GM12864 (cell line): ENCODE results near the gene HELLS.
A peak's percentile ranks its signal among the peaks of the same experiment; 100 is the strongest.
"Not testable (repeated sequence)": the region's sequence is repeated elsewhere in the genome, so short reads cannot be mapped to it uniquely, and the experiment has no call there.

Source experiments
- DNase-seq: peaks from one replicate; pipeline ENCODE4 v3.0.0-alpha.2; 2011; ENCODE audit warnings: low read depth
- H3K4me3 ChIP-seq: 2 replicates; pipeline ENCODE4 v1.5.1; 2011; ENCODE audit warnings: mild to moderate bottlenecking, low read depth, low read length, control low read depth
- TF ChIP-seq, protein P1 (sequence below): IDR thresholded peaks from 2 replicates; pipeline ENCODE4 v1.5.1; 2011; ENCODE audit warnings: low read depth, mild to moderate bottlenecking, moderate library complexity, low read length, control low read depth, inconsistent platforms; ENCODE audit errors: missing control alignments

Gene HELLS

DNA sequence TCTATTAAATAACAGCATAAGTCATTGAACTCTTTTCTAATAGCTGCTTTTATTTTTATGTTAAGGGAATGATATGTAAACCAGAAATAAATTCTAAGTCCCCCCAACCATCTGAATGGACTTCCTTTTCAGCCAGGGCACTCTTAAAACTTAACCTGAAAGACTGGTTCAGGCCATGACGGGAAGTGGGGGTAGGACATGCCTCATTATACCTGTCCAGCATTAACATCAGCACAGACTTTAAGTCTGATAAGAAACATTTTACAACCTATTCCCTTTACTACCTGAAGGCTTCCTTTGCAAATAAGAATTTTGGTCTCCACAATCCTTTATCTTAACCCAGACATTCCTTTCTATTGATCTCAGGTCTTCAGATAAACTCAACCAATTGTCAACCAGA, 81.9 kb downstream of the HELLS start:
- TF ChIP-seq, protein P1, sequence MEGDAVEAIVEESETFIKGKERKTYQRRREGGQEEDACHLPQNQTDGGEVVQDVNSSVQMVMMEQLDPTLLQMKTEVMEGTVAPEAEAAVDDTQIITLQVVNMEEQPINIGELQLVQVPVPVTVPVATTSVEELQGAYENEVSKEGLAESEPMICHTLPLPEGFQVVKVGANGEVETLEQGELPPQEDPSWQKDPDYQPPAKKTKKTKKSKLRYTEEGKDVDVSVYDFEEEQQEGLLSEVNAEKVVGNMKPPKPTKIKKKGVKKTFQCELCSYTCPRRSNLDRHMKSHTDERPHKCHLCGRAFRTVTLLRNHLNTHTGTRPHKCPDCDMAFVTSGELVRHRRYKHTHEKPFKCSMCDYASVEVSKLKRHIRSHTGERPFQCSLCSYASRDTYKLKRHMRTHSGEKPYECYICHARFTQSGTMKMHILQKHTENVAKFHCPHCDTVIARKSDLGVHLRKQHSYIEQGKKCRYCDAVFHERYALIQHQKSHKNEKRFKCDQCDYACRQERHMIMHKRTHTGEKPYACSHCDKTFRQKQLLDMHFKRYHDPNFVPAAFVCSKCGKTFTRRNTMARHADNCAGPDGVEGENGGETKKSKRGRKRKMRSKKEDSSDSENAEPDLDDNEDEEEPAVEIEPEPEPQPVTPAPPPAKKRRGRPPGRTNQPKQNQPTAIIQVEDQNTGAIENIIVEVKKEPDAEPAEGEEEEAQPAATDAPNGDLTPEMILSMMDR = no peak
- no peak overlapping the region for H3K4me3 ChIP-seq
- DNase-seq = no peak

DNA sequence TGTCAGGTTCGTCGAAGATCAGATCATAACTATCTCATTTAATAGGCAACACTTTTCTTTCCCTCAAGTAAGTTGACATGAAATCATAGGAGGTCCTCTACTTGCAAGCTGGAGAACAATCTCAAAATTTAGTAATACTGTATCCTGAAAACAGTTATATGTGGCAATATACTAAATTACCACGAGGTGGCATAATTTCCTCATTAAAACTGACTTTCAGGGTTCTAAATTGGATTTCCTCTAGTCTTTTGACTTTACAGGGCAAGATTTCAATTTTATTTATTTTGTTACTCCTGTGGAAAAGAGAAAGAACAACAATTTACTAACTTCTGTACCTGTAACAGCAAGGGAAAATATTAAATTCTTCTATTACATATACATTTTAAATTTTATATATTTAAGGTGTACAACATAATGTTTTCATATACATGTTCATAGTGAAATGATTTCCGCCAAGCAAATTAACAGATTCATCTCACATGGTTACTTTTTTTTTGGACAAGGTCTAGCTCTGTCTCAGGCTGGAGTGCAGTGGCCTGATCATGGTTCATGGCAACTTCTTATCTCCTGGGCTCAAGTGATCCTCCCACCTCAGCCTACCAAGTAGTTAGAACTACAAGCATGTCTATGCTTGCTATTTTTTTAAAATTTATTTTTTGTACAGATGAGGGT, 84.6 kb downstream of the HELLS start:
- no peak for DNase-seq
- no peak overlapping the region for H3K4me3 ChIP-seq
- TF ChIP-seq, protein P1 = peak; percentile 45

DNA sequence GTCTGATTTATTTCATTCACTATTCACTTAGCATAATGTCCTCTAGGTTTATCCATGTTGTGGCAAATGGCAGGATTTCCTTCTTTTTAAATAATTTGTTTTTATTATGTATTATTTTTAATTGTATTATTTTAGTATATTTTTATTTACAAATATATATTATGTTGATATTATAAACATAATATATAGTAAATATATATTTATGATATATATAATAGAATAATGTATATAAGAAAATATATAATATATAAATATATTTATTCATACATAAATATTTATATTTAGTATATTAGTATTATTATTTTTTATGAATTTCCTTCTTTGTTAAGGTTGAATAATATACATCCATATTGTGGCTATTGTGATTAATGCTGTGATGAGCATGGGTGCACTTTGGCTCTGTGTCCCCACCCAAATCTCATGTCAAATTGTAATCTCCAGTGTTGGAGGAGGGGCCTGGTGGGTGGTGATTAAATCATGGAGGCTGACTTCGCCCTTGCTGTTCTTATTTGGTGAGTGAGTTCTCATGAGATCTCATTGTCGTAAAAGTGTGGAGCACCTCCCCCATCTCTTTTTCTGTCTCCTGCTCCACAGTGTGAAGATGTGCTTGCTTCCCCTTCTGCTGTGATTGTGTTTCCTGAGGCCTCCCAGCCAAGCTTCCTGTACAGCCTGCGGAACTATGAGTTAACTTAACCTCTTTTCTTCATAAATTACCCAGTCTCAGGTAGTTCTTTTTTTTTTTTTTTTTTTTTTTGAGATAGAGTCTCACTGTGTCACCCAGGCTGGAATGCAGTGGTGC, 85.7 kb downstream of the HELLS start:
- H3K4me3 ChIP-seq = no peak overlapping the region
- no peak for DNase-seq
- TF ChIP-seq, protein P1 = no peak

DNA sequence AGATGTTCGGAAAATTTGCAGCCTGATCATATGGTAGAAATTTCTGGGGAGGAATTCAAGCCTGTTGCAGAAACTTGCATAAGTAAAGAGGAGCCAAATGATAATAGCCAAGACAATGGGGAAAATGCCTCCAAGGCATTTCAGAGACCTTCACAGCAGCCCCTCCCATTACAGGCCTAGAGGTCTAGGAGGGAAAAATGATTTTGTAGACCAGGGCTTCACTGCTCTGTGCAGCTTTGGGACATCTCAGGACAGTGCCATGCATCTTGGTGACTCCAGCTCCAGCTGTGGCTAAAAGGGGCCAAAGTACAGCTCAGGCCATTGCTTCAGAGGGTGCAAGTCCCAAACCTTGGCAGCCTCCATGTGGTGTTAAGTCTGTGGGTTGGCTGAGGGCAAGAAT, 87.4 kb downstream of the HELLS start:
- DNase-seq = no peak
- TF ChIP-seq, protein P1 = no peak

GRCh38 chr10:94638097-94638496, 92.5 kb downstream of the HELLS start:
- H3K4me3 ChIP-seq, DNase-seq: not testable (repeated sequence)

More for the DNA sequence above, 87.4 kb downstream of the HELLS start:
- H3K4me3 ChIP-seq = no peak overlapping the region

DNA sequence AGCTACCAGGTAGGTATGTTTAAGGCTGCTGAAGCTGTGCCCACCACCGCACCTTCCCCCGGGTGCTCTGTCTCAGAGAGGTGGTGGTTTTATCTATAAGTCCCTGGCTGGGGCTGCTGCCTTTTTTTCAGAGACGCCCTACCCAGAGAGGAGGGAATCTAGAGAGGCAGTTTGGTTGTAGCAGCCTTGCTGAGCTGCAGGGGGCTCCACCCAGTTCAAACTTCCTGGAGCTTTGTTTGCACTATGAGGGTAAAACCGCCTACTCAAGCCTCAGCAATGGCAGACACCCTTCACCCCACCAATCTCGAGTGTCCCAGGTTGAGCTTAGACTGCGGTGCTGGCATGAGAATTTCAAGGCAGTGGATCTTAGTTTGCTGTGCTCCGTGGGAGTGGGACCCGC, 94.3 kb downstream of the HELLS start:
- TF ChIP-seq, protein P1 = no peak
- H3K4me3 ChIP-seq = no peak overlapping the region
- no peak for DNase-seq

GRCh38 chr10:94640562-94640961, 95.0 kb downstream of the HELLS start:
- no peak for DNase-seq
- no peak overlapping the region for H3K4me3 ChIP-seq
- TF ChIP-seq, protein P1 = no peak
